Mammary microvascular endothelial cell (primary cell): ENCODE measurements around the gene MTM1. TPM values are rescaled to one million over a fixed set of nuclear protein-coding genes. Genes with fewer than 3 reads are reported as not detected.

Experiments used
- total RNA-seq: library from RNA; depleted of rRNA; stranded (reverse); fragments of >200 nt; gene quantifications from 2 replicates; pipeline ENCODE4 v1.2.3, GENCODE V29; 2015

The MTM1 gene
- 7.8 and 8.4 TPM in 2 replicates for total RNA-seq

DNA sequence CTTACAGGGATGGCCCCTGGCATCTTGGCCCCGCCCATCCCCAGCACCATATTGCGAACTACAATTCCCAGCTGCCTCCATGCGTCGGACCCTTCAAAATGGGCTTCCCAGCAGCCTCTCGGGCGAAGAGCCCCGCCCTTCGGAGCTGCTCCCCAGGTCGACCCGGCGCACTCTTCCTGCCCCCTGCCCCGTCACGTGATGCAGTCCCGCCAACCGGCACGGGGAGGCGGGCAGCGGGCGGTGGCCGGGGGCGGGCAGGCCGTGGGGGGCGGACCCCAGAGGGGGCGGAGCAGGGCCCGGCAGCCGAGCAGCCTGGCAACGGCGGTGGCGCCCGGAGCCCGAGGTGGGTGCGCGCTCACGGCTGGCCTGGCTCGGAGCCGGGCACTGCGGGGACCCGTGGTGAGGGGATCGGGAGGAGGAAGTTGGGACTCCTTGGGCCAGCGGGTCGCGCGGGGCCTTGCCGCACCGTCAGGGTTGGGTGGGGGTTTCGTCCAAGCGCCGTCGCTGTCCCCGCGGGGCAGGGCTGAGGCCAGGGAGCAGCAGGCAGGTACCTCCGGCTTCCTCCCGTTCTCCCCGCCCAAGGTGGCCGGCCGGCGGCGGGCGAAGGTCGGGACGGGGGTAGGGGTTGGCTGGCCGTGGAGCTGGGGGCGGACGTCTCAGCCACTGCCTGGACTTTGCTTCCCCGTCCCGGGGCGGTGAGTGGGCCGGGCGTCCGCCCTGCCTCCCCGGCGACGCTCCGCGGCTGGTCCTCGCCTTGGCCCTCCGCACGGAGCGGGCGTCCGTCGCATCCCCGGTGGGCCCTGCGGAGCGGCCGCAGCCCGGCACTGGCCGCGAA, at the start of gene MTM1:
Gene MTM1 (plus strand): TSS at position 302 of the 835 bp plus-strand sequence. CDS start 23,994 bp downstream, outside the sequence.

GRCh38 chrX:150692831-150693724, 124.7 kb downstream of the MTM1 start, which contains the start of gene MTMR1:
TSS of gene MTMR1 (plus strand) at chrX:150693396. CDS start at chrX:150693531, 135 bp downstream.

Other genes starting within 250 kb of the MTM1 start
- gene MAMLD1, start 205.3 kb upstream of the MTM1 start, total RNA-seq: 2.8 and 2.9 TPM in 2 replicates
- gene MTMR1, start 124.8 kb downstream of the MTM1 start, total RNA-seq: 11.1 and 15.6 TPM in 2 replicates